Ovary (tissue), 9 donors: ENCODE measurements around the gene RASGRP1. TPM values are rescaled to one million over a fixed set of nuclear protein-coding genes. Genes with fewer than 3 reads are reported as not detected.

ENCODE experiments used
- DNase-seq, 5 donors: peaks; one replicate each; pipeline ENCODE4 v3.0.0-alpha.2; 2019 to 2020
- H3K27ac ChIP-seq, 2 donors: fragments of 200-600 bp; one replicate each; pipeline versions ENCODE4 v1.5.1 to v1.8.0; 2019 to 2022
- H3K27me3 ChIP-seq: fragments of 200-600 bp; one replicate; pipeline ENCODE4 v1.8.0; 2022
- H3K36me3 ChIP-seq: fragments of 200-600 bp; sonication (generic); one replicate; pipeline ENCODE4 v1.5.1; 2019
- H3K4me1 ChIP-seq: one replicate; pipeline ENCODE4 v1.8.1; 2013; ENCODE audit warnings: mild to moderate bottlenecking, moderate library complexity; ENCODE audit not compliant: insufficient read depth
- H3K4me3 ChIP-seq: fragments of 200-600 bp; sonication (generic); one replicate; pipeline ENCODE4 v1.5.1; 2017
- H3K9me3 ChIP-seq, 2 donors: fragments of 200-600 bp in 1 of 2; sonication (generic) in 1 of 2; one replicate each; pipeline versions ENCODE4 v1.5.1 to v1.8.1; 2013 to 2019; ENCODE audit warnings: mild to moderate bottlenecking in 1 of 2, moderate library complexity in 1 of 2
- EP300 ChIP-seq: sonication (generic); formaldehyde crosslinking; IDR thresholded peaks from one replicate; pipeline ENCODE4 v1.6.1; 2017; ENCODE audit warnings: antibody characterized with exemption
- POLR2A ChIP-seq: fragments of 450-650 bp; IDR thresholded peaks from one replicate; pipeline ENCODE4 v1.6.1; 2017; ENCODE audit warnings: antibody characterized with exemption, mild to moderate bottlenecking, moderate library complexity
- WGBS, 3 donors: extraction: QIAGEN DNeasy Blood & Tissue Kit in 1 of 3; methylation state at CpG; one replicate each; pipeline versions ENCODE4 v1.1.5 to v1.1.7; 2013 to 2017; 5-methylcytosine and 5-hydroxymethylcytosine counted together
- intact Hi-C, 4 donors: fragments of 100-400 bp; cut with DNase I; formaldehyde crosslinking; loops; one replicate each; pipeline versions ENCODE4 v1.11.0 to v1.15.1; 2022 to 2023
- polyA plus RNA-seq, 2 donors: library from polyadenylated mRNA; stranded (reverse); fragments of 200-250 nt in 1 of 2; fragments of 350-450 nt in 1 of 2; fragmentation: Illumina TruSeq in 1 of 2; extraction: RNeasy Lipid Tissue Mini Kit (QIAGEN cat#74804) in 1 of 2; gene quantifications; one replicate each; pipeline ENCODE4 v1.2.3, GENCODE V29; 2013 to 2014
- total RNA-seq, 7 donors: library from RNA; depleted of rRNA in 2 of 7; stranded (reverse); fragments of >200 nt in 2 of 7; fragmentation: NEBNext Ultra II Directional in 3 of 7; extraction: Animal tissue kit (Norgen Biotek cat#: 25700) in 3 of 7; gene quantifications; one replicate each; pipeline versions ENCODE4 v1.1.0 to v1.2.4, GENCODE V29; 2016 to 2023
- TF ChIP-seq, protein P1 (sequence below), 3 donors: fragments of 450-650 bp in 2 of 3; fragments of 200-600 bp in 1 of 3; IDR thresholded peaks; one replicate each; pipeline versions ENCODE4 v1.5.1 to v1.8.0; 2016 to 2022; ENCODE audit warnings: antibody characterized with exemption in 3 of 3, mild to moderate bottlenecking in 1 of 3
- donor health status: DM: no; HTN: no; CAD: no; lungs with moderate emphysema.
- donor health status: DM: no; HTN: no; CAD: no.
- donor health status: Bipolar disorder and iron deficiency.
- donor health status: DM: yes; HTN: yes; CAD: no.
- donor health status: DM: no; HTN: no; CAD: no.
- donor health status: DM: yes; HTN: yes; CAD: no.

The RASGRP1 gene
- total and polyA plus RNA-seq, 9 donors = 0.13 to 15.5 (median 1.0) TPM

DNA sequence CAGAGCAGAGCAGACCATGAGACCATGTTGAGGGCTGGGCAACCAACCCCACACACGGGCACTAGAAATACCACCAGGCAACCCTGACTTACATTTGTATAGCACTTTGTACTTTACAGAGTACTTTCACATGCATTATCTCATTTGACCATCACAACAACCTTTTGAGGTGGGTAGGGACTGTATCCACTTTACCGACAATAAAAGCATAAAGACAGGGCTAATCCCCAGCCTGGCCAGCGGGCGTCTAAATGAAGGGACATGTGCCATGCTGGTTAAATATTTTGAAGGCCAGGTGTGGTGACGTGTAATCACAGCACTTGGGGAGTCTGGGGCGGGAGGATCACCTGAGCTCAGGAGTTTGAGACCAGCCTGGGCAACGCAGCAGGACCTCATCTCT lies 23.6 kb downstream of the RASGRP1 start:
- Histone ChIP-seq H3K27me3 (no peaks in the 10 kb centered on the region), H3K36me3 (no peaks in the 10 kb centered on the region), H3K4me3 (no peak overlapping the region), H3K27ac (no peak overlapping the region), H3K4me1 (no peaks in the 10 kb centered on the region), H3K9me3 (no peaks in the 10 kb centered on the region)
- TF ChIP-seq, protein P1, sequence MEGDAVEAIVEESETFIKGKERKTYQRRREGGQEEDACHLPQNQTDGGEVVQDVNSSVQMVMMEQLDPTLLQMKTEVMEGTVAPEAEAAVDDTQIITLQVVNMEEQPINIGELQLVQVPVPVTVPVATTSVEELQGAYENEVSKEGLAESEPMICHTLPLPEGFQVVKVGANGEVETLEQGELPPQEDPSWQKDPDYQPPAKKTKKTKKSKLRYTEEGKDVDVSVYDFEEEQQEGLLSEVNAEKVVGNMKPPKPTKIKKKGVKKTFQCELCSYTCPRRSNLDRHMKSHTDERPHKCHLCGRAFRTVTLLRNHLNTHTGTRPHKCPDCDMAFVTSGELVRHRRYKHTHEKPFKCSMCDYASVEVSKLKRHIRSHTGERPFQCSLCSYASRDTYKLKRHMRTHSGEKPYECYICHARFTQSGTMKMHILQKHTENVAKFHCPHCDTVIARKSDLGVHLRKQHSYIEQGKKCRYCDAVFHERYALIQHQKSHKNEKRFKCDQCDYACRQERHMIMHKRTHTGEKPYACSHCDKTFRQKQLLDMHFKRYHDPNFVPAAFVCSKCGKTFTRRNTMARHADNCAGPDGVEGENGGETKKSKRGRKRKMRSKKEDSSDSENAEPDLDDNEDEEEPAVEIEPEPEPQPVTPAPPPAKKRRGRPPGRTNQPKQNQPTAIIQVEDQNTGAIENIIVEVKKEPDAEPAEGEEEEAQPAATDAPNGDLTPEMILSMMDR (IDR thresholded peaks at IDR 0.05) = no peak
- no peak for TF ChIP-seq POLR2A
- TF ChIP-seq EP300 = no peak
- WGBS, 3 donors = 85 to 91% (median 90%) methylated on average over 7 of the region's 7 CpGs
- DNase-seq = no peak
- intact Hi-C loops = no loop called here

DNA sequence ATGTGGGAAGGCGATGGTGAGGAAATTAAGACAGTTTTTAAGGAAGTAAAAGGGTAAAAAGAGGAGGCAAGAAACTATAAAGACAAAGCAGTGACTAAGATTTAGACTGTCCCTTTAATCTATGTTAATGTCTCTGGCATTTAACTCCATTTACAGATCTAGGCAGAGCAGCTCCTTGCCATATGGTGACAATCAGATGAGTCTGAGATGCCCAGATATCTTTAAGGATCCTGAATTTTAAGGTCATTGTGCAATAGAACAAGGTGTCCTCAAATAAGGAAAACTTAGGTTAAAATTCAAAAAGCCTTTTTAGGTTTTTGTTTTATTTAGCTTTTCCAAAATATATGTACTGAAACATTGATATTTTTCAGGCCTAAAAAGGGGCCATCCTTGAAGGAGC lies 24.1 kb downstream of the RASGRP1 start:
- WGBS, 3 donors = 92 to 95% (median 93%) methylated on average over 1 of the region's 1 CpG
- Histone ChIP-seq H3K27me3 (no peaks in the 10 kb centered on the region), H3K36me3 (no peaks in the 10 kb centered on the region), H3K9me3 (no peaks in the 10 kb centered on the region), H3K4me1 (no peaks in the 10 kb centered on the region), H3K4me3 (no peak overlapping the region), H3K27ac (no peak overlapping the region)
- TF ChIP-seq EP300 (no peak), POLR2A (no peak)
- TF ChIP-seq, protein P1 (IDR thresholded peaks at IDR 0.05) = no peak
- DNase-seq = no peak
- intact Hi-C loops = no loop called here

DNA sequence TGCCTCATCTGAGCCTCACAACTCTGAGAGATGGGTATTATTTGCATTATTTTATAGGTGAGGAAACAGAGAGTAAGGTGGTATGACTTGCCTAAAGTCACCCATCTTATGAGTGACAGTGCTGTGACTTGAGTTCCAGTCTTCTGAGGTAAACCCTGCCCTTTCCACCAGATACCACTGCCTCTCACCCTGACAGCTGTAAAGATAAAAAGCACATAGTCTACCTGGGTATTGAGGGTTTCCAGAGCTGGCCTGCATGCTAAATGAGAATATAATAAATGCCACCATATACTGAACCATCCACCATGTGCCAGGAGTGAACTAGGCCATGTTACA lies 25.6 kb downstream of the RASGRP1 start:
- H3K27me3 ChIP-seq = no peaks in the 10 kb centered on the region
- DNase-seq = no peak
- intact Hi-C loops = no loop called here
- no peaks in the 10 kb centered on the region for H3K36me3 ChIP-seq
- H3K4me3 ChIP-seq = no peak overlapping the region
- TF ChIP-seq EP300 (no peak), POLR2A (no peak)
- TF ChIP-seq, protein P1 (IDR thresholded peaks at IDR 0.05) = no peak
- H3K4me1 ChIP-seq = no peaks in the 10 kb centered on the region
- no peaks in the 10 kb centered on the region for H3K9me3 ChIP-seq
- no peak overlapping the region for H3K27ac ChIP-seq

DNA sequence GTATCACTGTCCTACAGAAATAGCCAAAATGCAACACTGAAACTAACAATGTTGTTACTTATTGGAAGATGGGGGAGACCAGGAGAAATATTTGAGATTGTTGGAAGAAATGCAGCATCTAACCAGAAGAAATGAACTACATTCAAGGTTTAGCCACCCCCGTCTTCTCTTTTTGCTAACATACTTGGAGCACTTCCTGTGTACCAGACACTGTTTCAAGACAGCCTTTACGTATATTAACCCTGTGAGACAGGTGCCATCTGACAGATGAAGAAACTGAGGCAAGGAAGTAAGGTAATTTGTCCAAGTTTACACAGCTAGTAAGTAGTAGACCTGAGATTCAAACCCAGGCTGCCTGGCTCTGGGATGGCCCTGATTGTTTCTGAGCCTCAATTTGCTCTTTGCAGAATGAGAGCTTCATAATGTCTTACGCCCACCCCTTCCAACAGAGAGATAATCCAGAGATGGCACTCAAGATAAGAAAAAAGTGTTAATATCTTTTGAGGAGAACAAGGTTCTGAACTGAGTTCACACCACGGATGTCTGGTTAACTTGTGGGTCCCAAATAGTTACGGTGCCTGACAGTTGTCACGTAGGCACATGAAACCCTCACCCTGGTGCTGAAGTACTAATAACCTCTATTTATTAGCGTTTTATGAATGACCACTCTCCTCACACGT lies 26.1 kb downstream of the RASGRP1 start:
- H3K36me3 ChIP-seq = no peaks in the 10 kb centered on the region
- H3K27ac ChIP-seq = no peak overlapping the region
- WGBS, 3 donors = 89 to 90% (median 89%) methylated on average over 8 of the region's 8 CpGs
- no peaks in the 10 kb centered on the region for H3K9me3 ChIP-seq
- TF ChIP-seq EP300 = no peak
- TF ChIP-seq POLR2A = no peak
- TF ChIP-seq, protein P1 (IDR thresholded peaks at IDR 0.05) = no peak
- no peaks in the 10 kb centered on the region for H3K4me1 ChIP-seq
- intact Hi-C loops = no loop called here
- no peak for DNase-seq
- no peak overlapping the region for H3K4me3 ChIP-seq
- H3K27me3 ChIP-seq = no peaks in the 10 kb centered on the region
